Suprapubic skin (tissue), 4 donors: ENCODE results near the gene RETREG1.

ENCODE experiments used
- EP300 ChIP-seq: sonication (generic); formaldehyde crosslinking; IDR thresholded peaks from one replicate; pipeline ENCODE4 v1.6.1; 2017; ENCODE audit warnings: antibody characterized with exemption
- POLR2A ChIP-seq, 2 donors: fragments of 450-650 bp; IDR thresholded peaks; one replicate each; pipeline ENCODE4 v1.6.1; 2017; ENCODE audit warnings: antibody characterized with exemption in 2 of 2, mild to moderate bottlenecking in 2 of 2, moderate library complexity in 2 of 2
- POLR2AphosphoS5 ChIP-seq, 3 donors: sonication (generic); formaldehyde crosslinking; IDR thresholded peaks; one replicate each; pipeline ENCODE4 v1.6.1; 2017; ENCODE audit warnings: antibody characterized with exemption in 3 of 3
- TF ChIP-seq, protein P1 (sequence below), 2 donors: fragments of 200-600 bp in 1 of 2; fragments of 450-650 bp in 1 of 2; sonication (generic) in 1 of 2; IDR thresholded peaks; one replicate each; pipeline ENCODE4 v1.5.1; 2016 to 2019; ENCODE audit warnings: antibody characterized with exemption in 2 of 2, mild to moderate bottlenecking in 1 of 2, moderate library complexity in 1 of 2

DNA sequence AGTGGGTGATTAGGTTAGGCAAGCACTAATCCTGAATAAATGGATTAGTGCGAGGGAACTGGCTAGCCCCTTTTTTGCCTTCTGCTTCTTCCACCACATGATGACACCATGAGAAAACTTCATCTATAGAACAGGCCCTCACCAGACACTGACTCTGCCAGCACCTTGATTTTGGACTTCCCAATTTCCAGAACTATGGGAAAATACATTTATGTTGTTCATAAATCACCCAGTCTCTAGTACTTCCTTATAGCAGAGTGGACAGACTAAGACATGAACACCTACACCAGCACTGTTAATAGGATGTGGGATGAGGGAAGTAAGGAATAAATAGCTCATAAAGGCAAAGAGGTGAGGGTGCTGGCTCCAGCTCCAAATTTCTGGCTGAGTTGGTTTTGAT lies 152.6 kb downstream of the RETREG1 start:
- TF ChIP-seq, protein P1, sequence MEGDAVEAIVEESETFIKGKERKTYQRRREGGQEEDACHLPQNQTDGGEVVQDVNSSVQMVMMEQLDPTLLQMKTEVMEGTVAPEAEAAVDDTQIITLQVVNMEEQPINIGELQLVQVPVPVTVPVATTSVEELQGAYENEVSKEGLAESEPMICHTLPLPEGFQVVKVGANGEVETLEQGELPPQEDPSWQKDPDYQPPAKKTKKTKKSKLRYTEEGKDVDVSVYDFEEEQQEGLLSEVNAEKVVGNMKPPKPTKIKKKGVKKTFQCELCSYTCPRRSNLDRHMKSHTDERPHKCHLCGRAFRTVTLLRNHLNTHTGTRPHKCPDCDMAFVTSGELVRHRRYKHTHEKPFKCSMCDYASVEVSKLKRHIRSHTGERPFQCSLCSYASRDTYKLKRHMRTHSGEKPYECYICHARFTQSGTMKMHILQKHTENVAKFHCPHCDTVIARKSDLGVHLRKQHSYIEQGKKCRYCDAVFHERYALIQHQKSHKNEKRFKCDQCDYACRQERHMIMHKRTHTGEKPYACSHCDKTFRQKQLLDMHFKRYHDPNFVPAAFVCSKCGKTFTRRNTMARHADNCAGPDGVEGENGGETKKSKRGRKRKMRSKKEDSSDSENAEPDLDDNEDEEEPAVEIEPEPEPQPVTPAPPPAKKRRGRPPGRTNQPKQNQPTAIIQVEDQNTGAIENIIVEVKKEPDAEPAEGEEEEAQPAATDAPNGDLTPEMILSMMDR (IDR thresholded peaks at IDR 0.05), result no peak
- TF ChIP-seq POLR2AphosphoS5 (IDR thresholded peaks at IDR 0.05), result no peak
- TF ChIP-seq POLR2A (IDR thresholded peaks at IDR 0.05), result no peak
- no peak for TF ChIP-seq EP300
